Ovary (tissue), 3 donors: ENCODE measurements around the gene DBF4.
"Not testable (repeated sequence)": the region's sequence is repeated elsewhere in the genome, so short reads cannot be mapped to it uniquely, and the experiment has no call there.

Source experiments
- CTCF ChIP-seq, 3 donors: fragments of 450-650 bp in 2 of 3; fragments of 200-600 bp in 1 of 3; IDR thresholded peaks; one replicate each; pipeline versions ENCODE4 v1.5.1 to v1.8.0; 2016 to 2022; ENCODE audit warnings: antibody characterized with exemption in 3 of 3, mild to moderate bottlenecking in 1 of 3
- EP300 ChIP-seq: sonication (generic); formaldehyde crosslinking; IDR thresholded peaks from one replicate; pipeline ENCODE4 v1.6.1; 2017; ENCODE audit warnings: antibody characterized with exemption
- POLR2A ChIP-seq: fragments of 450-650 bp; IDR thresholded peaks from one replicate; pipeline ENCODE4 v1.6.1; 2017; ENCODE audit warnings: antibody characterized with exemption, mild to moderate bottlenecking, moderate library complexity
- donor health status: DM: no; HTN: no; CAD: no.

GRCh38 chr7:87907136-87907906 is 31.0 kb downstream of the DBF4 start:
- TF ChIP-seq CTCF (IDR thresholded peaks at IDR 0.05); POLR2A; EP300: not testable (repeated sequence)
